Right lobe of liver (tissue), 4 donors: Measurements from ENCODE around the gene KLF2.

ENCODE experiments used
- POLR2A ChIP-seq: fragments of 450-650 bp; IDR thresholded peaks from one replicate; pipeline ENCODE4 v1.6.1; 2017; ENCODE audit warnings: antibody characterized with exemption, mild to moderate bottlenecking
- TF ChIP-seq, protein P1 (sequence below), 4 donors: fragments of 200-600 bp in 3 of 4; fragments of 450-650 bp in 1 of 4; IDR thresholded peaks; one replicate each; pipeline versions ENCODE4 v1.5.1 to v1.8.0; 2016 to 2022; ENCODE audit warnings: antibody characterized with exemption in 4 of 4, mild to moderate bottlenecking in 2 of 4
- donor health status: DM: no; HTN: no; CAD: no.
- donor health status: DM: no; HTN: no; CAD: no.
- donor health status: DM: no; HTN: yes; CAD: no.

DNA sequence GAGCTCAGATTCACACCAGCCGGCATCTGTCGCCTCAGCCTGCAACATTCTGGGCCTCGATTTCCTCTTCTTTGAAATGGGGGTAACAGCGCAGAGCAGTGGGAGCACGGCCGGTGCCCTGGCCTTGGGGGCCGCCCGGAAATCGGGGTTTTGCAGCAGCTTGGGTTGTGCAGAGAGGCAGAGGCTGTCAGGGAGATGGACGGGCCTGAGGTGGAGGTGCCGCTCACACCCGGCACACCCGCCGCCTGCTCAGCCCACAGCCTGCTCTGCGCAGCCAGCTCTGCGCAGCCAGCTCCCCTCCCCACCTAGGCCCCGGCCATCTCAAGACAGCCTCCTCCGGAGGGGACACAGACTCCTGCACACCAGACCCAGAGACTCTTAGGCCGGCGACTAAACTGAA lies 10.6 kb downstream of the KLF2 start:
- TF ChIP-seq, protein P1, sequence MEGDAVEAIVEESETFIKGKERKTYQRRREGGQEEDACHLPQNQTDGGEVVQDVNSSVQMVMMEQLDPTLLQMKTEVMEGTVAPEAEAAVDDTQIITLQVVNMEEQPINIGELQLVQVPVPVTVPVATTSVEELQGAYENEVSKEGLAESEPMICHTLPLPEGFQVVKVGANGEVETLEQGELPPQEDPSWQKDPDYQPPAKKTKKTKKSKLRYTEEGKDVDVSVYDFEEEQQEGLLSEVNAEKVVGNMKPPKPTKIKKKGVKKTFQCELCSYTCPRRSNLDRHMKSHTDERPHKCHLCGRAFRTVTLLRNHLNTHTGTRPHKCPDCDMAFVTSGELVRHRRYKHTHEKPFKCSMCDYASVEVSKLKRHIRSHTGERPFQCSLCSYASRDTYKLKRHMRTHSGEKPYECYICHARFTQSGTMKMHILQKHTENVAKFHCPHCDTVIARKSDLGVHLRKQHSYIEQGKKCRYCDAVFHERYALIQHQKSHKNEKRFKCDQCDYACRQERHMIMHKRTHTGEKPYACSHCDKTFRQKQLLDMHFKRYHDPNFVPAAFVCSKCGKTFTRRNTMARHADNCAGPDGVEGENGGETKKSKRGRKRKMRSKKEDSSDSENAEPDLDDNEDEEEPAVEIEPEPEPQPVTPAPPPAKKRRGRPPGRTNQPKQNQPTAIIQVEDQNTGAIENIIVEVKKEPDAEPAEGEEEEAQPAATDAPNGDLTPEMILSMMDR (IDR thresholded peaks at IDR 0.05) = no peak
- no peak for TF ChIP-seq POLR2A
